Inferior parietal cortex (tissue), 1 donor: Measurements from ENCODE around the gene MAP2K6.

Experiments used
- DNase-seq: peaks from one replicate; pipeline ENCODE4 v3.0.0-alpha.2; 2016; ENCODE audit errors: extremely low spot score

MAP2K6 gene

GRCh38 chr17:69427486-69428197 lies 13.1 kb downstream of the MAP2K6 start:
- no peak for DNase-seq

DNA sequence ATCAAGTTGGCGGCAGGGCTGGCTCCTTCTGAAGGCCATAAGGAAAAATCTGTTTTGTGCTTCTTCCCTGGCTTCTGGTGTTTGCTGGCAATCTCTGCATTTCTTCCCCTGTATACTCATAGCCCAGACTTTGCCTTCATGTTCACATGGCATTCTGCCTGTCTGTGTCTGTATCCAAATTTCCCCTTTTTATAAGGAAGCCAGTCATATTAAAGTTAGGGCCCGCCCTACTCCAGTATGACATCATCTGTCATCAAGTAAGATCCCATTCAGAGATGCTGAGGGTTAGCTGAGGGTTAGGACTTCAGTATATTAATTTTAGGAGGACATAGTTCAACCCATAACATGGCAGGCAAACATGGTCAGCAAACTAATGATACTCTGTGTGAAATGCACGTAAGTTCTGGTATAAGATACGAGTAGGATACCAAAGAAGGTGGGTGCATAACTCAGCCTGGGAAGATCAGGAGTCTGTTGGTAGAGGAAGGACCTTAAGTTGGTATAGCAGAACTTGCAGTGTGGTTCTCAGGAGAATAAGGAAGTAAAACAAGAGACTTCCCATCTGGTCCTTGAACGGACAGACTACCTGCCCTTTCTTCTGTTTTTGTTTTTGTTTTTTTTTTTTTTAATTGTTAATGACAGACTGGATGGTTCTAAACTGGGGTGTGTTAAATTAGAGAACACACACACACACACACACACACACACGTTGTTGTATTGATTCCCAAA lies 13.9 kb downstream of the MAP2K6 start:
- DNase-seq = no peak

- no peak for DNase-seq
Observed at GRCh38 chr17:69430488-69430887, 16.0 kb downstream of the MAP2K6 start.

- no peak for DNase-seq
Observed at GRCh38 chr17:69431835-69432234, 17.3 kb downstream of the MAP2K6 start.

DNA sequence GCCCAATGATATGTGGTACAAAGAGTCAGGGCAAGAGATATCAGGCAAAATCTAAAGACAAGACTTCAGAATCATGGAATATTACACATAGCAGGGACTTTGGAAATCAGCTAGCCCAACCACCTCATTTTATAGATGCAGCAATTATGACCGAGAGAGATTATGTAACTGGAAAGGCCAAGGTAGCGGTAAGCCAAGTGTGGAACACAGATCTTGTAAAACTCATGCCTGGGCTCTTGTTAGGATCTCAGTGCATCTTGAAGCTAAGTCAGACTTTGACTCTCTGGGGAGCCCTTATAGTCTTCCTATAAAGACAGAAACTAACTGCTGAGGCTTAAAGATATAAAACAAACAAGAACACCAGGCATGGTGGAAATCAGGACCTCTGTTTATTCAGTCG lies 18.6 kb downstream of the MAP2K6 start:
- no peak for DNase-seq

DNA sequence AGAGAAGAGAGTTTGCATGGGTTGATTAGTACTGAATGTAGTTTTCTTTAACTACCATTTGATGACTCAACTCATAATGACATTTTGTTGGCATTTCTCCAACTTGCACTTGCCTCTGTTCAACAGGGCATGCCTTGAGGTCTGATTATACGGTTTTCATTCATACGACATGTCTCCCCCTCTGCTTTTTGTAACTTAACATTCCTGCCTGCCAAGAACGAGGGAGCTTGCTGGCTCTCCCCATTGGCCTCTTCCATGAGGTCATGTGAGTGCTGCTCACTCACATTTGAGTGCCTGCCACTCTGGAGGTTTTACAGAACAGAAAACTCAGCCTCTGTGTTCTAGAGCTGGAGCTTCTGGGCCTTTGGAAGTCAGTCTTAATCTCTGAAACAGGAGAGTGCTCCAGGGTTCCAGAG lies 19.7 kb downstream of the MAP2K6 start:
- DNase-seq = no peak

- no peak for DNase-seq
Observed at GRCh38 chr17:69435971-69436696, 21.6 kb downstream of the MAP2K6 start.

GRCh38 chr17:69437475-69437874 lies 23.0 kb downstream of the MAP2K6 start:
- no peak for DNase-seq

- no peak for DNase-seq
Observed at GRCh38 chr17:69438776-69439175, 24.3 kb downstream of the MAP2K6 start.

GRCh38 chr17:69441179-69441578 lies 26.7 kb downstream of the MAP2K6 start:
- no peak for DNase-seq

- no peak for DNase-seq
Observed at GRCh38 chr17:69443138-69443537, 28.6 kb downstream of the MAP2K6 start.

GRCh38 chr17:69444023-69444422 lies 29.5 kb downstream of the MAP2K6 start:
- no peak for DNase-seq

DNA sequence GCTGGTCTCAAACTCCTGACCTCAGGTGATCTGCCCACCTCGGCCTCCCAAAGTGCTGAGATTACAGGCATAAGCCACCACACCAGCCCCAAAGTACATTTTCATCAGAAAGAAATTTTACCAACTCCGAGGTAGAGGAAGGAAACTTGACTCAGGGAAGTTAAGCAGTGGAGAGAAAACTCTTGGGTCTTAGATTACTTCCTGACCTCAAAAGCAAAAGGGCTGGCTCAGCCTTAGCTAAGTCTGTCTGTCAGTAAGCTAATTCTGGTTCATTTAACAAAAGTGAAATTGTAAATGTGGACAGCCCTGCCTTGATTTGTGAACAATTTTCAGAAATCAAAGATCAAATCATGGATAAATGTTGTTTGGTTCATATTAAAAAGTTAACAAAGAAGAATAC lies 30.6 kb downstream of the MAP2K6 start:
- DNase-seq = no peak

DNA sequence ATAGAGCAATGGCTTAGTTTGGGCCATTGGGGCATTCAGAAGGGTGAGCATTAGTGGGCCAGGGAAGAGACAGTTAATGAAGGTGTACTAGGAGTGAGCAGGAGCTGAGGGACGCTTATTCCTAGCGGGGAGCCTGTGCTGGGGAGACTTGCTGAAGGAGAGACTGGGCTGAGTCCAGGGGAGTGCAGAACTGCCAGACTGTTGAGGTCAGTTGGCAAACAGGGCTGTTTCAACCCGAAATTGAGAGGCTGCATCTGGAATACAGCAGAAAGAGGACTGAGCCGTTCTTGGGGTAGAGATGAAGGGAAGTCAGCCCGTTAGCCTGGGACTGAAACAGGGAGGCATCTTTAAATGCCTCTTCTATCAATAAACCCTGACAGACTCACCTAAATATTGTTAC lies 33.2 kb downstream of the MAP2K6 start:
- DNase-seq = no peak

GRCh38 chr17:69448431-69449102 lies 34.1 kb downstream of the MAP2K6 start:
- DNase-seq = peak; percentile 59

- no peak for DNase-seq
Observed at GRCh38 chr17:69450131-69450530, 35.6 kb downstream of the MAP2K6 start.

GRCh38 chr17:69450918-69451317 lies 36.4 kb downstream of the MAP2K6 start:
- no peak for DNase-seq

DNA sequence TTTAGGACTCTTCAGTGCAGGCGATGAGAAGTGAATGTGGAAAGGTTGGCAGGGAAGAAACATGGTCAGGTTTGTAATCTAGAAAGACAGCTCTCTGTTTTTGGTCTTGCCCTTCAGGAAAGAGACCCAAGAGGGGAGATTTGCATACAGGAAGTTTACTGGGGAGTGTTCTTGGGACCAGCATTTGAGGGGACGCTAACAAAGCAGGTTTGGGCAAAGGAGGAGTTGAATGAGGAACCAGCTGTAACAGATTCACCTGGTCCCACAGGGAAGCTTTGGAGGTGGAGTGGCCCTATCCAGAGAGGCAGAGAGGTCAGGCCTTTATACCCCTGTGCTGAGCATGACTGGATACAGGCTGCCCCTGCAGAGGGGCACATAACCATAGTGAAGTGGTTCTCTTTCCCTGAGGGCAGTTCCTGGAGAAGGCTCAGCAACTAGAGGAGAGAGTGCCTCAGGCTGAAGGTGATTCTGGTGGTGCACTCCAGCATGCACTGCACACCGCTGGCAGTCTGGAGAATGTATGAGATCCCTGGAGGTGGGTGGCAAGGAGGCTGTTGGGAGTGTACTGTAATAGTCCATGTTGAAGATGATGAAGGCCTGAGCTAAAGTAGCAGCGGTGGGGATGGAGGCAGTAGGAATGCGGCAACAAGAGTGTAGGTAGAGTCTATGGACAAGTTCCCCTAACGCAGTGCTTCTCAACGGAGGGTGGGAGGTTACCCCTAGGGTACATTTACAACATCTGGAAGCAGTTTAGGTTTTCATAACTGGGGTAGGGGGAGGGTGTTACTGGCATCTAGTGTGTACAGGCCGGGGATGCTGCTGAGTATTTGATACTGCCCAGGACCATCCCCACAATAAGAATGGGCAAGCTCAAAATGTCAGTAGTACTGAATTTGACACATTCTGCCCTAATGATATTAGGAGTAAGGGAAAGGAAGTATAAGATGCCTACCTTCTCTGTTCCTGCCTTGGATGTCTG lies 37.2 kb downstream of the MAP2K6 start:
- no peak for DNase-seq

GRCh38 chr17:69452664-69453260 lies 38.3 kb downstream of the MAP2K6 start:
- no peak for DNase-seq

DNA sequence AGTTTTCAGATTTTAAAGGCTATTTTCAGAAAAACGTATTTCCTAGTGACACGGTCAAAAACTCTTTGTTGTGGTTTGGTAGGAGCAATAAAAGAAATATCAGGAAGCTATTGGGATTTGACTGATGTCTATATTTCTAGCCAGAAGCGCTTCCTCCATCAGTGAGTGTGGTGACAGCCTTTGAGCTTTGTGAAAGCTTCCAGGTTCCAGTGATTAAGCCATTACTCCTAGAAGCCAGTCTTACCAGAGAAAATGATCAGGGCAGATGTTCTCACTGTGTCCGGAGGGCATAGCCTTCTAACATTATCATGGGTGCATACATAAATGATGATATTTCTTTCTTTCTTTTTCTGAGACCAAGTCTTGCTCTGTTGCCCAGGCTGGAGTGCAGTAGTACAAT lies 39.6 kb downstream of the MAP2K6 start:
- no peak for DNase-seq

DNA sequence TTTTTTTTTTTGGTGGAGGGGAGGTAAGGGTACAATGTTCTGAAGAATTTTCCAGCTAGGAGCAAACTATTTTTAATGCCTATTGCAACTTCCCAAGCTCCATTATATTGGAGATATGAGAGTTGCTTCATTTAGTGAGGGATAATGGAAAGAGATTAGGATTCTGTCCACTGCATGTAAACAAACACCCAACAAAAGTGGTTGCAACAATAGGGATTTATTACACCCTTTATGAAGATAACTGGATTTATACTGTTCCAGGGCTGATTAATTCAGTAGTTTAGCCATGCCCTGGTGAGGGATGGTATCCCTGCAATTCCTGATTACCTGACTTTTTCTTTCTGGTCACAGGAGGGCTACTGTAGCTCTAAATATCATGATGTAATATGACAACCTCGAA lies 40.5 kb downstream of the MAP2K6 start:
- no peak for DNase-seq
